GM19023 (cell line): Measurements from ENCODE around the gene ATXN1.

Source experiments
- ATAC-seq: cut with Tn5 transposase; IDR thresholded peaks from one replicate; pipeline ENCODE4 v1.9.1; 2021; ENCODE audit warnings: mild to moderate bottlenecking, moderate library complexity; ENCODE audit not compliant: unreplicated experiment

The ATXN1 gene

GRCh38 chr6:16747232-16748024 is 13.8 kb downstream of the ATXN1 start:
- no peak for ATAC-seq

- no peak for ATAC-seq
Observed at GRCh38 chr6:16746812-16747211, 14.4 kb downstream of the ATXN1 start.

- ATAC-seq, result no peak
Observed at GRCh38 chr6:16746401-16746800, 14.9 kb downstream of the ATXN1 start.

- no peak for ATAC-seq
Observed at GRCh38 chr6:16743664-16744210, 17.5 kb downstream of the ATXN1 start.

- ATAC-seq, result no peak
Observed at GRCh38 chr6:16742116-16742515, 19.1 kb downstream of the ATXN1 start.

GRCh38 chr6:16741112-16742016 is 19.9 kb downstream of the ATXN1 start:
- ATAC-seq, result no peak

GRCh38 chr6:16740097-16740496 is 21.2 kb downstream of the ATXN1 start:
- no peak for ATAC-seq

GRCh38 chr6:16739329-16739801 is 21.9 kb downstream of the ATXN1 start:
- ATAC-seq, result no peak

- no peak for ATAC-seq
Observed at GRCh38 chr6:16737925-16738324, 23.3 kb downstream of the ATXN1 start.

- no peak for ATAC-seq
Observed at GRCh38 chr6:16736856-16737775, 24.1 kb downstream of the ATXN1 start.

GRCh38 chr6:16735014-16735413 is 26.2 kb downstream of the ATXN1 start:
- ATAC-seq, result no peak

GRCh38 chr6:16733085-16733484 is 28.2 kb downstream of the ATXN1 start:
- ATAC-seq, result no peak

GRCh38 chr6:16731478-16732051 is 29.7 kb downstream of the ATXN1 start:
- peak; percentile 84 for ATAC-seq

GRCh38 chr6:16730738-16731477 is 30.4 kb downstream of the ATXN1 start:
- no peak for ATAC-seq

GRCh38 chr6:16729744-16730143 is 31.5 kb downstream of the ATXN1 start:
- no peak for ATAC-seq

- ATAC-seq, result no peak
Observed at GRCh38 chr6:16729183-16729691, 32.0 kb downstream of the ATXN1 start.

- ATAC-seq, result no peak
Observed at GRCh38 chr6:16728513-16729182, 32.6 kb downstream of the ATXN1 start.

- no peak for ATAC-seq
Observed at GRCh38 chr6:16727996-16728395, 33.3 kb downstream of the ATXN1 start.
